Mucosa of descending colon (tissue), 3 donors: ENCODE results near the gene RAP1GAP. TPM values are rescaled to one million over a fixed set of nuclear protein-coding genes. Genes with fewer than 3 reads are reported as not detected.

Source experiments
- ATAC-seq: fragments of 200-7000 bp; cut with Tn5 transposase; one replicate; pipeline ENCODE4 v1.9.1; 2020; ENCODE audit warnings: mild to moderate bottlenecking, moderate library complexity
- DNase-seq, 3 donors: peaks; one replicate each; pipeline ENCODE4 v3.0.0-alpha.2; 2020
- H3K36me3 ChIP-seq: fragments of 200-600 bp; one replicate; pipeline ENCODE4 v1.8.0; 2021; ENCODE audit warnings: low read depth, mild to moderate bottlenecking
- H3K4me1 ChIP-seq: fragments of 200-600 bp; one replicate; pipeline ENCODE4 v1.8.0; 2021; ENCODE audit warnings: low read depth, mild to moderate bottlenecking
- H3K4me3 ChIP-seq: fragments of 200-600 bp; one replicate; pipeline ENCODE4 v1.8.0; 2021; ENCODE audit warnings: mild to moderate bottlenecking
- H3K9me3 ChIP-seq: fragments of 200-600 bp; one replicate; pipeline ENCODE4 v1.8.0; 2021; ENCODE audit warnings: mild to moderate bottlenecking
- CTCF ChIP-seq: fragments of 200-600 bp; IDR thresholded peaks from one replicate; pipeline ENCODE4 v1.8.0; 2022; ENCODE audit warnings: antibody characterized with exemption, mild to moderate bottlenecking
- intact Hi-C, 2 donors: fragments of 100-400 bp; cut with DNase I in 1 of 2; cut with micrococcal nuclease in 1 of 2; formaldehyde crosslinking; loops; one replicate each; pipeline versions ENCODE4 v1.11.0 to v1.11.1; 2022; cut with DNase I, micrococcal nuclease
- total RNA-seq, 3 donors: library from RNA; stranded (reverse); fragmentation: NEBNext Ultra II Directional in 2 of 3; extraction: Animal tissue kit (Norgen Biotek cat#: 25700) in 2 of 3; gene quantifications; one replicate each; pipeline versions ENCODE4 v1.2.1 to v1.2.4, GENCODE V29; 2021 to 2023
- donor health status: DM: no; HTN: no; CAD: no; lungs with moderate emphysema.
- donor health status: DM: no; HTN: no; CAD: no.
- donor health status: DM: no; HTN: yes; CAD: no.

The RAP1GAP gene
- total RNA-seq, 3 donors from 2014 or later: 15.7 to 59.6 (median 43.0) TPM

GRCh38 chr1:21644906-21645305, 24.3 kb downstream of the RAP1GAP start:
- intact Hi-C loops: no loop called here
- DNase-seq: no peak
- no peak for TF ChIP-seq CTCF
- H3K36me3 ChIP-seq: no peaks in the 10 kb centered on the region
- H3K4me1 ChIP-seq: no peaks in the 10 kb centered on the region
- ATAC-seq: no peak
- no peaks in the 10 kb centered on the region for H3K9me3 ChIP-seq
- H3K4me3 ChIP-seq: no peak overlapping the region

GRCh38 chr1:21644348-21644747, 24.8 kb downstream of the RAP1GAP start:
- Histone ChIP-seq H3K9me3 (no peaks in the 10 kb centered on the region), H3K36me3 (no peaks in the 10 kb centered on the region), H3K4me1 (no peaks in the 10 kb centered on the region), H3K4me3 (no peak overlapping the region)
- intact Hi-C loops: no loop called here
- no peak for TF ChIP-seq CTCF
- DNase-seq: no peak
- ATAC-seq: no peak

- DNase-seq: no peak
- ATAC-seq: no peak
- Histone ChIP-seq H3K9me3 (no peaks in the 10 kb centered on the region), H3K36me3 (no peaks in the 10 kb centered on the region), H3K4me3 (no peak overlapping the region), H3K4me1 (no peaks in the 10 kb centered on the region)
- intact Hi-C loops: no loop called here
- no peak for TF ChIP-seq CTCF
Observed at GRCh38 chr1:21643624-21644023, 25.5 kb downstream of the RAP1GAP start.

GRCh38 chr1:21641967-21642739, 27.0 kb downstream of the RAP1GAP start:
- TF ChIP-seq CTCF: no peak
- Histone ChIP-seq H3K36me3 (no peaks in the 10 kb centered on the region), H3K9me3 (no peaks in the 10 kb centered on the region), H3K4me3 (no peak overlapping the region), H3K4me1 (no peaks in the 10 kb centered on the region)
- intact Hi-C loops: no loop called here
- ATAC-seq: no peak
- no peak for DNase-seq

- Histone ChIP-seq H3K36me3 (no peaks in the 10 kb centered on the region), H3K9me3 (no peaks in the 10 kb centered on the region), H3K4me3 (no peak overlapping the region), H3K4me1 (no peaks in the 10 kb centered on the region)
- ATAC-seq (no peak), DNase-seq (no peak)
- intact Hi-C loops: no loop called here
- TF ChIP-seq CTCF: no peak
Observed at GRCh38 chr1:21641537-21641936, 27.6 kb downstream of the RAP1GAP start.
